A549 (cell line): ENCODE measurements around the gene ATL3.

Experiments
- CTCF ChIP-seq: fragments of >200 bp; sonication (Bioruptor Twin); formaldehyde crosslinking; IDR thresholded peaks from 3 replicates; pipeline ENCODE4 v1.5.1; 2016
- FOSL2 ChIP-seq, 2 experiments: fragments of 450-650 bp in 1 of 2; fragments of >200 bp in 1 of 2; sonication (Bioruptor Twin) in 1 of 2; formaldehyde crosslinking; IDR thresholded peaks; 2 replicates each; pipeline versions ENCODE4 v1.5.0 to v1.6.1; 2016 to 2020; ENCODE audit warnings: mild to moderate bottlenecking in 1 of 2, moderate library complexity in 1 of 2
- HMGXB4 ChIP-seq: fragments of 250-450 bp; sonication (Bioruptor Pico); IDR thresholded peaks from 2 replicates; pipeline ENCODE4 v1.5.0; 2021; ENCODE audit warnings: mild to moderate bottlenecking, moderate library complexity, borderline replicate concordance
- JUN ChIP-seq, 2 experiments: fragments of >200 bp; sonication (Bioruptor Twin); formaldehyde crosslinking; IDR thresholded peaks; 2 replicates in 1 of 2; 3 replicates in 1 of 2; pipeline ENCODE4 v1.6.1; 2016 to 2017
- POLR2A ChIP-seq: IDR thresholded peaks from 2 replicates; pipeline ENCODE4 v1.6.1; 2012; ENCODE audit warnings: mild to moderate bottlenecking, low read length
- RARB ChIP-seq: fragments of 250-450 bp; sonication (Bioruptor Pico); IDR thresholded peaks from 2 replicates; pipeline ENCODE4 v1.8.0; 2021; ENCODE audit warnings: mild to moderate bottlenecking, moderate library complexity
- SMC3 ChIP-seq: fragments of >200 bp; sonication (Bioruptor Twin); formaldehyde crosslinking; IDR thresholded peaks from 3 replicates; pipeline ENCODE4 v1.6.1; 2018; ENCODE audit warnings: inconsistent platforms
- TP53 ChIP-seq: fragments of 250-450 bp; sonication (Bioruptor Pico); IDR thresholded peaks from 2 replicates; pipeline ENCODE4 v1.5.0; 2021; ENCODE audit warnings: mild to moderate bottlenecking, moderate library complexity

DNA sequence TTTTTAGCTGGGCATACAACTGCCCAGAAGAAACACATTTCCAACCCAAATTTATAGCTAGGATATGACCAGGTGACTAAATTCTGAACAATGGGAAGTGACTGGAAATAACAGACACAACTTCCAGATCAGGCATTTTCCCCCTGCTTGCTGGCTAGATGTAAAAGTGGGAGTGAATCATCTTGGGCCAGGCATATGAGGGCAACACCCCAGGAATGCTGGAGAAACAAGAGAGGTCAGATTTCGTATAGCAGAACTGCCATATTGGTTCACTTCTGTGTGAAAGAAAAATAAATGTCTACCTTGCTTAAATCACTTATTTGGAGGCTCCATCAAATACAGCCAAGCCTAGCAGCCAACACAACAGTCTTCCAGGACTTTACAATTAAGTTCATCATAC lies 7.4 kb downstream of the ATL3 start:
- TF ChIP-seq FOSL2 (IDR thresholded peaks at IDR 0.05) (no peak), FOSL2 (CRISPR knock-in tag; IDR thresholded peaks at IDR 0.05) (no peak), CTCF (no peak), HMGXB4 (no peak), POLR2A (no peak), TP53 (CRISPR knock-in tag) (no peak), SMC3 (no peak), JUN (IDR thresholded peaks at IDR 0.05) (no peak), RARB (no peak)
